GM06990 (cell line): ENCODE data around the gene SYT7.

Source experiments
- DNase-seq: peaks from one replicate; pipeline ENCODE4 v3.0.0-alpha.2; 2011; ENCODE audit not compliant: insufficient read length; ENCODE audit errors: extremely low read depth
- H3K27me3 ChIP-seq: replicated peaks from 2 replicates; pipeline ENCODE4 v1.6.0; 2011; ENCODE audit warnings: low read length; ENCODE audit not compliant: control insufficient read depth, insufficient read depth
- H3K36me3 ChIP-seq: 2 replicates; pipeline ENCODE4 v1.5.1; 2011; ENCODE audit warnings: low read length; ENCODE audit not compliant: control insufficient read depth, insufficient read depth
- H3K4me3 ChIP-seq: replicated peaks from 2 replicates; pipeline ENCODE4 v1.5.1; 2011; ENCODE audit warnings: low read depth, mild to moderate bottlenecking, control low read depth, low read length
- CTCF ChIP-seq: IDR thresholded peaks from 2 replicates; pipeline ENCODE4 v1.5.1; 2011; ENCODE audit warnings: low read length, control low read depth, mild to moderate bottlenecking, inconsistent platforms; ENCODE audit not compliant: insufficient read depth, poor library complexity, severe bottlenecking

SYT7 gene

GRCh38 chr11:61611309-61611708 is 30.4 kb upstream of the SYT7 start:
- H3K27me3 ChIP-seq: peaks cover 2% of the 10 kb centered on the region; the same call in 1 of the 2 replicates
- H3K36me3 ChIP-seq: no peaks in the 10 kb centered on the region
- TF ChIP-seq CTCF: no peak
- DNase-seq: no peak
- H3K4me3 ChIP-seq: no peak overlapping the region

- DNase-seq: no peak
- Histone ChIP-seq H3K36me3 (no peaks in the 10 kb centered on the region), H3K27me3 (peaks cover 2% of the 10 kb centered on the region; the same call in 1 of the 2 replicates), H3K4me3 (no peak overlapping the region)
- TF ChIP-seq CTCF: no peak
Observed at GRCh38 chr11:61610905-61611304, 30.0 kb upstream of the SYT7 start.

- H3K4me3 ChIP-seq: no peak overlapping the region
- no peaks in the 10 kb centered on the region for H3K36me3 ChIP-seq
- H3K27me3 ChIP-seq: peaks cover 2% of the 10 kb centered on the region; the same call in 1 of the 2 replicates
- DNase-seq: no peak
- no peak for TF ChIP-seq CTCF
Observed at GRCh38 chr11:61609980-61610366, 29.1 kb upstream of the SYT7 start.

- H3K4me3 ChIP-seq: no peak overlapping the region
- H3K36me3 ChIP-seq: no peaks in the 10 kb centered on the region
- no peak for TF ChIP-seq CTCF
- DNase-seq: no peak
- H3K27me3 ChIP-seq: peaks cover 2% of the 10 kb centered on the region; the same call in 1 of the 2 replicates
Observed at GRCh38 chr11:61609000-61609979, 28.4 kb upstream of the SYT7 start.

GRCh38 chr11:61607920-61608599 is 27.2 kb upstream of the SYT7 start:
- Histone ChIP-seq H3K36me3 (no peaks in the 10 kb centered on the region), H3K27me3 (peaks cover 2% of the 10 kb centered on the region; the same call in 1 of the 2 replicates), H3K4me3 (no peak overlapping the region)
- TF ChIP-seq CTCF: no peak
- DNase-seq: no peak
